Keratinocyte (primary cell): ENCODE data around the gene ZMIZ1. TPM values are rescaled to one million over a fixed set of nuclear protein-coding genes. Genes with fewer than 3 reads are reported as not detected.

ENCODE experiments used
- DNase-seq: peaks from one replicate; pipeline ENCODE4 v3.0.0-alpha.2; 2011; ENCODE audit warnings: low read depth, missing footprints, low spot score
- FAIRE-seq: peaks from 2 replicates; lab custom pipeline; 2011; peaks lifted over from hg19 to GRCh38; lab: Jason Lieb, UNC
- H2AFZ ChIP-seq: 2 replicates; pipeline ENCODE4 v1.6.0; 2012; ENCODE audit warnings: low read length, control low read depth, inconsistent platforms; ENCODE audit not compliant: control insufficient read depth
- H3K27ac ChIP-seq: 2 replicates; pipeline ENCODE4 v1.5.1; 2011; ENCODE audit warnings: low read length; ENCODE audit not compliant: control insufficient read depth, insufficient read depth
- H3K27me3 ChIP-seq: 3 replicates; pipeline ENCODE4 v1.6.0; 2011; ENCODE audit warnings: low read length; ENCODE audit not compliant: control insufficient read depth, insufficient read depth; ENCODE audit errors: extremely low read depth
- H3K36me3 ChIP-seq, 2 experiments: 2 replicates in 1 of 2; 3 replicates in 1 of 2; pipeline ENCODE4 v1.5.1; 2011; ENCODE audit warnings: low read length in 2 of 2, mild to moderate bottlenecking in 1 of 2; ENCODE audit not compliant: control insufficient read depth in 2 of 2, insufficient read depth in 2 of 2; ENCODE audit errors: extremely low read depth in 1 of 2
- H3K4me1 ChIP-seq: 3 replicates; pipeline ENCODE4 v1.5.1; 2011; ENCODE audit warnings: low read length; ENCODE audit not compliant: control insufficient read depth, insufficient read depth; ENCODE audit errors: extremely low read depth
- H3K4me2 ChIP-seq: 3 replicates; pipeline ENCODE4 v1.6.0; 2011; ENCODE audit warnings: low read depth, low read length; ENCODE audit not compliant: control insufficient read depth, insufficient read depth; ENCODE audit errors: extremely low read depth
- H3K4me3 ChIP-seq, 3 experiments: fragments of 200-600 bp in 1 of 3; sonication (generic) in 1 of 3; 2 replicates in 2 of 3; 3 replicates in 1 of 3; pipeline ENCODE4 v1.5.1; 2011 to 2016; ENCODE audit warnings: low read length in 3 of 3, mild to moderate bottlenecking in 3 of 3, control low read depth in 2 of 3, inconsistent platforms in 1 of 3, low read depth in 1 of 3, mixed read lengths in 1 of 3, mixed run types in 1 of 3, moderate library complexity in 1 of 3; ENCODE audit not compliant: control insufficient read depth in 2 of 3, insufficient read depth in 2 of 3; ENCODE audit errors: extremely low read depth in 1 of 3
- H3K79me2 ChIP-seq: 2 replicates; pipeline ENCODE4 v1.6.0; 2012; ENCODE audit warnings: low read length; ENCODE audit not compliant: control insufficient read depth, insufficient read depth
- H3K9ac ChIP-seq: 3 replicates; pipeline ENCODE4 v1.6.0; 2011; ENCODE audit warnings: low read length; ENCODE audit not compliant: control insufficient read depth, insufficient read depth; ENCODE audit errors: extremely low read depth
- H3K9me1 ChIP-seq: 3 replicates; pipeline ENCODE4 v1.6.0; 2011; ENCODE audit warnings: low read length; ENCODE audit not compliant: control insufficient read depth, insufficient read depth; ENCODE audit errors: extremely low read depth
- H3K9me3 ChIP-seq: 2 replicates; pipeline ENCODE4 v1.5.1; 2012; ENCODE audit warnings: low read depth, low read length; ENCODE audit not compliant: control insufficient read depth
- H4K20me1 ChIP-seq: 3 replicates; pipeline ENCODE4 v1.6.0; 2011; ENCODE audit warnings: low read length; ENCODE audit not compliant: control insufficient read depth, insufficient read depth; ENCODE audit errors: extremely low read depth
- CTCF ChIP-seq, 3 experiments: IDR thresholded peaks in 1 of 3; conservative IDR thresholded peaks in 1 of 3; optimal IDR thresholded peaks in 1 of 3; 2 replicates in 2 of 3; 3 replicates in 1 of 3; pipeline versions ENCODE3 to v1.5.1; 2011; ENCODE audit warnings: low read length in 3 of 3, mild to moderate bottlenecking in 3 of 3, moderate library complexity in 2 of 3, control low read depth in 1 of 3, inconsistent platforms in 1 of 3; ENCODE audit not compliant: insufficient read depth in 2 of 3; ENCODE audit errors: extremely low read depth in 1 of 3
- EZH2 ChIP-seq: IDR thresholded peaks from one replicate; pipeline ENCODE4 v1.6.1; 2012; ENCODE audit warnings: inconsistent platforms, mild to moderate bottlenecking, low read length, moderate library complexity
- dilution Hi-C: fragments of 300-500 bp; cut with MboI; formaldehyde crosslinking; loops from one replicate; pipeline ENCODE4 v1.7.0; 2020; ENCODE audit warnings: low sequenced_read_pairs; ENCODE audit not compliant: extremely low pct_ligation_motif_present
- polyA plus RNA-seq, 5 experiments: library from polyadenylated mRNA; depleted of rRNA in 3 of 5; stranded (reverse) in 3 of 5; stranded (forward) in 1 of 5; unstranded in 1 of 5; fragments of >200 nt; gene quantifications; 1 replicate in 1 of 5; 2 replicates in 3 of 5; 3 replicates in 1 of 5; pipeline versions ENCODE4 v1.2.1 to v1.2.3, GENCODE V29; 2011 to 2012; ENCODE audit warnings: missing spikeins in 2 of 5, low read depth in 1 of 5, low replicate concordance in 1 of 5

ZMIZ1 gene
- polyA plus RNA-seq, 1 donor (not counting 4 experiments of a cell fraction or from before 2014, with no cell fraction given): 1.8 TPM

- H3K79me2 ChIP-seq: no peaks in the 10 kb centered on the region
- peaks cover 12% of the 10 kb centered on the region for H3K4me1 ChIP-seq
- TF ChIP-seq CTCF (optimal IDR thresholded peaks at IDR 0.05 in 1 of 3, IDR thresholded peaks at IDR 0.05 in 1 of 3, conservative IDR thresholded peaks at IDR 0.05 in 1 of 3; ENCODE audit: extremely low read depth in 1 of 3, insufficient read depth in 2 of 3, low read length in 3 of 3): no peak
- TF ChIP-seq EZH2: no peak
- no peak for DNase-seq
- peaks cover 10 to 19% of the 10 kb centered on the region in 2 experiments for H3K36me3 ChIP-seq
- peak overlapping the region in 1 of 3 experiments; percentile 40 for H3K4me3 ChIP-seq
- no peaks in the 10 kb centered on the region for H3K9me3 ChIP-seq
- H3K4me2 ChIP-seq: no peak overlapping the region
- no peaks in the 10 kb centered on the region for H4K20me1 ChIP-seq
- no peak overlapping the region for H2AFZ ChIP-seq
- FAIRE-seq: no peak
- dilution Hi-C loops: no loop called here
- no peak overlapping the region for H3K9ac ChIP-seq
- H3K27ac ChIP-seq: no peak overlapping the region
- H3K27me3 ChIP-seq: no peaks in the 10 kb centered on the region
- H3K9me1 ChIP-seq: no peaks in the 10 kb centered on the region
Measured at GRCh38 chr10:79311581-79312407, 243.0 kb downstream of the ZMIZ1 start.

DNA sequence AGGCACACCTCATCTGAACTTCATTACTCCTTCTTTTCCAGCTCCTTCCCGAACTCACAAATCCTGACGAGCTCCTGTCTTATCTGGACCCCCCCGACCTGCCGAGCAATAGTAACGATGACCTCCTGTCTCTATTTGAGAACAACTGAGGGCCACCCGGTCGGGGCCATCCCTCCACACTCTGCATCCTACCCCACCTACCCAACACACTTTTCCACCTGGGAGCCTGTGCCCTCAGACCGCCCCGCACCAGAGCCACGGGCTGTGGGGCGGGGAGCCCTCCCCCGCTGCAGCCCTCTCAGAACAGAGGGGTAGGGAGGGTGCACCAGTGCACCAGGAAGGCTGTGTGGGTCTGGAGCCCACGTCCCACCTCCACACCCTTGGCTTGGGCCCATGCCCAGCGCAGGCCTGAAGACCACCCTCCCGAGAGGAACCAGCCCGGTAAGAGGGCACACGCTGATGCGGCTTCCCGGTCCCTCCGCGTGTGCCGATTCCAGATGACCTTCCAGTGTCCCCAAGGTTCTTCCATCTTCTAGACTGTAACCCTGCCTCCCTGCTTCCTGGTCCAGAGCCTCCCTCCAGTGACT, 243.9 kb downstream of the ZMIZ1 start:
- Histone ChIP-seq H3K9me1 (no peaks in the 10 kb centered on the region), H3K27me3 (no peaks in the 10 kb centered on the region), H3K4me3 (no peak overlapping the region), H3K4me2 (no peak overlapping the region), H4K20me1 (no peaks in the 10 kb centered on the region), H3K9ac (no peak overlapping the region), H3K36me3 (peaks cover 7 to 13% of the 10 kb centered on the region in 2 experiments), H3K9me3 (no peaks in the 10 kb centered on the region), H3K27ac (no peak overlapping the region), H2AFZ (no peak overlapping the region), H3K4me1 (peaks cover 21% of the 10 kb centered on the region), H3K79me2 (no peaks in the 10 kb centered on the region)
- no peak for TF ChIP-seq CTCF (optimal IDR thresholded peaks at IDR 0.05 in 1 of 3, IDR thresholded peaks at IDR 0.05 in 1 of 3, conservative IDR thresholded peaks at IDR 0.05 in 1 of 3; ENCODE audit: extremely low read depth in 1 of 3, insufficient read depth in 2 of 3, low read length in 3 of 3)
- TF ChIP-seq EZH2: no peak
- FAIRE-seq (no peak), DNase-seq (no peak)
- dilution Hi-C loops: no loop called here
